Endothelial cell of umbilical vein (primary cell): ENCODE measurements around the gene PMVK. TPM values are rescaled to one million over a fixed set of nuclear protein-coding genes. Genes with fewer than 3 reads are reported as not detected.

Experiments used
- BruUV-seq: library from RNA; stranded (reverse); fragments of 400-500 nt; replicated peaks from 2 replicates; lab custom pipeline; 2021; lab: Mats Ljungman, UMichigan
- CTCF ChIA-PET: fragments of 300-600, 350-600 bp; sonication (Branson Sonifier 250); formaldehyde crosslinking; loops from one replicate; lab custom pipeline; 2021; ENCODE audit warnings: antibody characterized with exemption, inconsistent platforms; lab: Charles Lee
- POLR2A ChIA-PET: fragments of 300-600, 350-600 bp; sonication (Branson Sonifier 250); formaldehyde crosslinking; loops from one replicate; lab custom pipeline; 2021; ENCODE audit warnings: antibody characterized with exemption, inconsistent platforms; lab: Charles Lee
- DNase-seq: peaks from one replicate; pipeline ENCODE4 v3.0.0-alpha.2; 2011; ENCODE audit warnings: low read depth, low spot score
- FAIRE-seq: peaks from 2 replicates; lab custom pipeline; 2011; peaks lifted over from hg19 to GRCh38; lab: Jason Lieb, UNC
- H2AFZ ChIP-seq: 2 replicates; pipeline ENCODE4 v1.6.0; 2012; ENCODE audit warnings: low read depth, low read length, control low read depth, inconsistent platforms
- H3K27ac ChIP-seq: 2 replicates; pipeline ENCODE4 v1.5.1; 2011; ENCODE audit warnings: low read depth, mild to moderate bottlenecking, control low read depth, low read length, moderate library complexity; ENCODE audit not compliant: insufficient read depth
- H3K27me3 ChIP-seq, 2 experiments: 2 replicates each; pipeline versions ENCODE4 v1.6.0 to v1.6.1; 2011; ENCODE audit warnings: low read length in 2 of 2, mixed read lengths in 1 of 2; ENCODE audit not compliant: control insufficient read depth in 2 of 2, insufficient read depth in 2 of 2
- H3K36me3 ChIP-seq, 2 experiments: 2 replicates in 1 of 2; 3 replicates in 1 of 2; pipeline ENCODE4 v1.5.1; 2011; ENCODE audit warnings: low read length in 2 of 2, mild to moderate bottlenecking in 1 of 2, moderate library complexity in 1 of 2; ENCODE audit not compliant: control insufficient read depth in 2 of 2, insufficient read depth in 2 of 2; ENCODE audit errors: extremely low read depth in 1 of 2
- H3K4me1 ChIP-seq: 3 replicates; pipeline ENCODE4 v1.5.1; 2011; ENCODE audit warnings: mild to moderate bottlenecking, low read length; ENCODE audit not compliant: control insufficient read depth, insufficient read depth; ENCODE audit errors: extremely low read depth
- H3K4me2 ChIP-seq: 2 replicates; pipeline ENCODE4 v1.6.1; 2011; ENCODE audit warnings: low read length, control low read depth, mixed read lengths; ENCODE audit not compliant: insufficient read depth
- H3K4me3 ChIP-seq, 3 experiments: fragments of 200-600 bp in 1 of 3; sonication (generic), shearing (Covaris generic) in 1 of 3; replicated peaks in 1 of 3; 2 replicates each; pipeline ENCODE4 v1.5.1; 2011 to 2016; ENCODE audit warnings: control low read depth in 3 of 3, low read length in 3 of 3, mild to moderate bottlenecking in 2 of 3, inconsistent platforms in 1 of 3, low read depth in 1 of 3, moderate library complexity in 1 of 3; ENCODE audit not compliant: insufficient read depth in 1 of 3
- H3K79me2 ChIP-seq: 2 replicates; pipeline ENCODE4 v1.6.0; 2012; ENCODE audit warnings: low read length, inconsistent platforms; ENCODE audit not compliant: control insufficient read depth, insufficient read depth
- H3K9ac ChIP-seq: replicated peaks from 2 replicates; pipeline ENCODE3; 2011; ENCODE audit warnings: low read length, control low read depth; ENCODE audit not compliant: insufficient read depth; ENCODE audit errors: extremely low read depth
- H3K9me1 ChIP-seq: replicated peaks from 3 replicates; pipeline ENCODE4 v1.6.0; 2011; ENCODE audit warnings: mild to moderate bottlenecking, low read length; ENCODE audit not compliant: control insufficient read depth, insufficient read depth; ENCODE audit errors: extremely low read depth
- H3K9me3 ChIP-seq: replicated peaks from 2 replicates; pipeline ENCODE4 v1.5.1; 2012; ENCODE audit warnings: low read length, inconsistent platforms; ENCODE audit not compliant: control insufficient read depth, insufficient read depth
- H4K20me1 ChIP-seq: replicated peaks from 2 replicates; pipeline ENCODE3; 2011; ENCODE audit warnings: mild to moderate bottlenecking, low read length; ENCODE audit not compliant: control insufficient read depth, insufficient read depth; ENCODE audit errors: extremely low read depth
- CTCF ChIP-seq, 2 donors: IDR thresholded peaks; 1 replicate in 1 of 2; 2 replicates in 1 of 2; pipeline ENCODE4 v1.5.1; 2011; ENCODE audit warnings: low read length in 2 of 2, mild to moderate bottlenecking in 2 of 2, moderate library complexity in 2 of 2, control low read depth in 1 of 2, inconsistent platforms in 1 of 2, low read depth in 1 of 2; ENCODE audit not compliant: insufficient read depth in 1 of 2; ENCODE audit errors: extremely low read depth in 1 of 2
- FOS ChIP-seq: IDR thresholded peaks from 2 replicates; pipeline ENCODE4 v1.6.1; 2011; ENCODE audit warnings: mild to moderate bottlenecking, low read length, moderate library complexity, borderline replicate concordance; ENCODE audit not compliant: insufficient read depth
- GATA2 ChIP-seq: IDR thresholded peaks from 2 replicates; pipeline ENCODE4 v1.7.0; 2011; ENCODE audit warnings: low read depth, mild to moderate bottlenecking, moderate library complexity, mixed read lengths, low read length; ENCODE audit not compliant: insufficient read length, insufficient read depth
- JUN ChIP-seq: IDR thresholded peaks from 2 replicates; pipeline ENCODE4 v1.6.1; 2011; ENCODE audit warnings: borderline replicate concordance, low read depth; ENCODE audit not compliant: insufficient read length, insufficient read depth
- POLR2A ChIP-seq: IDR thresholded peaks from 2 replicates; pipeline ENCODE4 v1.6.1; 2012; ENCODE audit warnings: low read depth, mild to moderate bottlenecking, control low read depth, low read length
- POLR2AphosphoS5 ChIP-seq: IDR thresholded peaks from 2 replicates; pipeline ENCODE4 v1.6.1; 2012; ENCODE audit warnings: low read depth, mild to moderate bottlenecking, control low read depth, low read length, moderate library complexity; ENCODE audit not compliant: insufficient read depth
- dilution Hi-C: fragments of 300-500 bp; cut with MboI; formaldehyde crosslinking; loops from one replicate; pipeline ENCODE4 v1.15.0; 2019; ENCODE audit warnings: low sequenced_read_pairs; ENCODE audit not compliant: extremely low pct_ligation_motif_present
- intact Hi-C: fragments of 100-400 bp; cut with micrococcal nuclease; formaldehyde crosslinking; loops from one replicate; pipeline ENCODE4 v1.10.0; 2022
- polyA plus RNA-seq, 4 experiments: library from polyadenylated mRNA; depleted of rRNA in 3 of 4; stranded (reverse) in 3 of 4; unstranded in 1 of 4; fragments of >200 nt; gene quantifications; 2 replicates each; pipeline versions ENCODE4 v1.2.1 to v1.2.3, GENCODE V29; 2011 to 2012; ENCODE audit warnings: missing spikeins in 1 of 4
- total RNA-seq: library from RNA; stranded (reverse); gene quantifications from 2 replicates; pipeline ENCODE4 v1.2.3, GENCODE V29; 2021
- TF ChIP-seq, protein P1 (sequence below): IDR thresholded peaks from 2 replicates; pipeline ENCODE4 v1.6.1; 2011; ENCODE audit not compliant: insufficient read depth, insufficient read length

PMVK gene
- total and polyA plus RNA-seq, 2 donors (not counting 3 experiments of a cell fraction or from before 2014, with no cell fraction given): 22.6 to 32.7 TPM

GRCh38 chr1:154954541-154954940 lies 18.0 kb upstream of the PMVK start:
- intact Hi-C loops (loop anchor here (2.0 kb wide), 2 partner anchors 18 kb away; partner anchors contain the start of gene PMVK), dilution Hi-C loops (no loop called here)
- no peaks in the 10 kb centered on the region for H3K9me1 ChIP-seq
- DNase-seq: no peak
- no peaks in the 10 kb centered on the region for H3K9me3 ChIP-seq
- no peak overlapping the region for H3K27ac ChIP-seq
- peaks cover 19% of the 10 kb centered on the region for H3K4me1 ChIP-seq
- no TSS peak for BruUV-seq
- no peak overlapping the region for H3K4me3 ChIP-seq
- no peak overlapping the region for H3K4me2 ChIP-seq
- no peak for TF ChIP-seq POLR2A
- TF ChIP-seq, protein P1, sequence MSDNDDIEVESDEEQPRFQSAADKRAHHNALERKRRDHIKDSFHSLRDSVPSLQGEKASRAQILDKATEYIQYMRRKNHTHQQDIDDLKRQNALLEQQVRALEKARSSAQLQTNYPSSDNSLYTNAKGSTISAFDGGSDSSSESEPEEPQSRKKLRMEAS: no peak
- no peak for TF ChIP-seq JUN
- no peak for TF ChIP-seq GATA2
- no peak for TF ChIP-seq CTCF (IDR thresholded peaks at IDR 0.05; ENCODE audit: extremely low read depth in 1 of 2, insufficient read depth in 1 of 2, low read depth in 1 of 2, low read length in 2 of 2)
- TF ChIP-seq FOS: no peak
- TF ChIP-seq POLR2AphosphoS5: no peak
- H3K27me3 ChIP-seq: no peaks in the 10 kb centered on the region
- H3K36me3 ChIP-seq: peaks cover 0 to 18% of the 10 kb centered on the region in 2 experiments
- ChIA-PET POLR2A (no interaction called here), CTCF (interaction anchor here (1.5 to 2.6 kb wide), 8 partner anchors 18 to 395 kb away, joined by 4 to 33 read pairs (median 9); partner anchors contain the start of gene LENEP)
- FAIRE-seq: no peak
- no peak overlapping the region for H3K9ac ChIP-seq
- no peak overlapping the region for H2AFZ ChIP-seq
- no peaks in the 10 kb centered on the region for H3K79me2 ChIP-seq
- H4K20me1 ChIP-seq: no peaks in the 10 kb centered on the region
